Neuron (in vitro differentiated cells): ENCODE data around the gene TFCP2L1.
"Not testable (repeated sequence)": the region's sequence is repeated elsewhere in the genome, so short reads cannot be mapped to it uniquely, and the experiment has no call there.

Source experiments
- H2AFZ ChIP-seq: one replicate; pipeline ENCODE4 v1.6.1; 2013; ENCODE audit warnings: low read depth, mild to moderate bottlenecking, inconsistent platforms, low read length, moderate library complexity
- H3K27me3 ChIP-seq: one replicate; pipeline ENCODE4 v1.6.1; 2013; ENCODE audit warnings: low read length; ENCODE audit not compliant: insufficient read depth
- H3K36me3 ChIP-seq: one replicate; pipeline ENCODE4 v1.6.1; 2013; ENCODE audit warnings: low read length; ENCODE audit not compliant: insufficient read depth
- H3K4me1 ChIP-seq: one replicate; pipeline ENCODE4 v1.6.1; 2013; ENCODE audit warnings: low read length; ENCODE audit not compliant: insufficient read depth
- H3K4me3 ChIP-seq: 2 replicates; pipeline ENCODE4 v1.5.1; 2013; ENCODE audit warnings: mild to moderate bottlenecking, low read length, moderate library complexity
- H3K9me3 ChIP-seq: one replicate; pipeline ENCODE4 v1.6.1; 2013; ENCODE audit warnings: low read length

TFCP2L1 gene

GRCh38 chr2:121309323-121309722, 24.3 kb upstream of the TFCP2L1 start:
- Histone ChIP-seq H3K36me3 (no peaks in the 10 kb centered on the region), H3K27me3 (no peaks in the 10 kb centered on the region)

GRCh38 chr2:121307048-121307447, 22.0 kb upstream of the TFCP2L1 start:
- no peaks in the 10 kb centered on the region for H3K27me3 ChIP-seq
- H3K9me3 ChIP-seq = no peaks in the 10 kb centered on the region
- no peak overlapping the region for H2AFZ ChIP-seq
- no peaks in the 10 kb centered on the region for H3K4me1 ChIP-seq
- no peaks in the 10 kb centered on the region for H3K36me3 ChIP-seq
- H3K4me3 ChIP-seq = no peak overlapping the region

More at GRCh38 chr2:121309323-121309722, 24.3 kb upstream of the TFCP2L1 start:
- Histone ChIP-seq H3K9me3 (no peaks in the 10 kb centered on the region), H3K4me3 (no peak overlapping the region), H2AFZ (no peak overlapping the region), H3K4me1 (no peaks in the 10 kb centered on the region)

GRCh38 chr2:121304941-121305340, 19.9 kb upstream of the TFCP2L1 start:
- Histone ChIP-seq H3K4me1 (no peaks in the 10 kb centered on the region), H3K27me3 (no peaks in the 10 kb centered on the region), H2AFZ (no peak overlapping the region), H3K36me3 (no peaks in the 10 kb centered on the region), H3K4me3 (no peak overlapping the region), H3K9me3 (no peaks in the 10 kb centered on the region)

- Histone ChIP-seq H3K4me3 (no peak overlapping the region), H3K4me1 (no peaks in the 10 kb centered on the region), H3K9me3 (no peaks in the 10 kb centered on the region), H2AFZ (no peak overlapping the region), H3K27me3 (no peaks in the 10 kb centered on the region), H3K36me3 (no peaks in the 10 kb centered on the region)
These were observed 18.7 kb upstream of the TFCP2L1 start for GRCh38 chr2:121303531-121304263.

GRCh38 chr2:121301190-121301589, 16.2 kb upstream of the TFCP2L1 start:
- H3K4me1 ChIP-seq, H3K36me3 ChIP-seq, H2AFZ ChIP-seq: not testable (repeated sequence)

GRCh38 chr2:121298476-121298875, 13.5 kb upstream of the TFCP2L1 start:
- Histone ChIP-seq H2AFZ (no peak overlapping the region), H3K4me1 (no peaks in the 10 kb centered on the region), H3K4me3 (no peak overlapping the region)

More at GRCh38 chr2:121301190-121301589, 16.2 kb upstream of the TFCP2L1 start:
- H3K4me3 ChIP-seq, H3K9me3 ChIP-seq, H3K27me3 ChIP-seq: not testable (repeated sequence)

GRCh38 chr2:121297866-121298265, 12.9 kb upstream of the TFCP2L1 start:
- H3K36me3 ChIP-seq, H3K4me3 ChIP-seq, H3K27me3 ChIP-seq, H3K4me1 ChIP-seq, H3K9me3 ChIP-seq, H2AFZ ChIP-seq: not testable (repeated sequence)

More at GRCh38 chr2:121298476-121298875, 13.5 kb upstream of the TFCP2L1 start:
- H3K36me3 ChIP-seq = no peaks in the 10 kb centered on the region
- no peaks in the 10 kb centered on the region for H3K9me3 ChIP-seq
- H3K27me3 ChIP-seq = no peaks in the 10 kb centered on the region

GRCh38 chr2:121297217-121297830, 12.3 kb upstream of the TFCP2L1 start:
- no peak overlapping the region for H3K4me3 ChIP-seq
- peaks cover 2% of the 10 kb centered on the region for H3K27me3 ChIP-seq
- H3K36me3 ChIP-seq = no peaks in the 10 kb centered on the region
- H3K9me3 ChIP-seq = no peaks in the 10 kb centered on the region
- H3K4me1 ChIP-seq = no peaks in the 10 kb centered on the region
- H2AFZ ChIP-seq = no peak overlapping the region

GRCh38 chr2:121295911-121296650, 11.1 kb upstream of the TFCP2L1 start:
- H2AFZ ChIP-seq = no peak overlapping the region
- H3K9me3 ChIP-seq = no peaks in the 10 kb centered on the region
- no peak overlapping the region for H3K4me3 ChIP-seq
- H3K36me3 ChIP-seq = no peaks in the 10 kb centered on the region
- peaks cover 2% of the 10 kb centered on the region for H3K27me3 ChIP-seq
- H3K4me1 ChIP-seq = no peaks in the 10 kb centered on the region

GRCh38 chr2:121294881-121295840, 10.2 kb upstream of the TFCP2L1 start:
- H3K4me1 ChIP-seq = no peaks in the 10 kb centered on the region
- no peak overlapping the region for H2AFZ ChIP-seq
- no peaks in the 10 kb centered on the region for H3K36me3 ChIP-seq
- H3K4me3 ChIP-seq = no peak overlapping the region
- H3K27me3 ChIP-seq = peaks cover 2% of the 10 kb centered on the region
- no peaks in the 10 kb centered on the region for H3K9me3 ChIP-seq

- Histone ChIP-seq H2AFZ (no peak overlapping the region), H3K4me1 (no peaks in the 10 kb centered on the region), H3K4me3 (no peak overlapping the region), H3K27me3 (peaks cover 4% of the 10 kb centered on the region), H3K36me3 (no peaks in the 10 kb centered on the region), H3K9me3 (no peaks in the 10 kb centered on the region)
These were observed 8.7 kb upstream of the TFCP2L1 start for GRCh38 chr2:121293450-121294325.

- no peaks in the 10 kb centered on the region for H3K4me1 ChIP-seq
- no peaks in the 10 kb centered on the region for H3K36me3 ChIP-seq
- no peaks in the 10 kb centered on the region for H3K9me3 ChIP-seq
- no peak overlapping the region for H3K4me3 ChIP-seq
- H3K27me3 ChIP-seq = peaks cover 23% of the 10 kb centered on the region
- no peak overlapping the region for H2AFZ ChIP-seq
These were observed 6.2 kb upstream of the TFCP2L1 start for GRCh38 chr2:121291251-121291580.
